HG02943 (cell line): ENCODE data around the gene ART1.

Experiments used
- ATAC-seq: cut with Tn5 transposase; IDR thresholded peaks from one replicate; pipeline ENCODE4 v1.9.1; 2021; ENCODE audit warnings: mild to moderate bottlenecking, low read depth, moderate library complexity; ENCODE audit not compliant: unreplicated experiment

ART1 gene

DNA sequence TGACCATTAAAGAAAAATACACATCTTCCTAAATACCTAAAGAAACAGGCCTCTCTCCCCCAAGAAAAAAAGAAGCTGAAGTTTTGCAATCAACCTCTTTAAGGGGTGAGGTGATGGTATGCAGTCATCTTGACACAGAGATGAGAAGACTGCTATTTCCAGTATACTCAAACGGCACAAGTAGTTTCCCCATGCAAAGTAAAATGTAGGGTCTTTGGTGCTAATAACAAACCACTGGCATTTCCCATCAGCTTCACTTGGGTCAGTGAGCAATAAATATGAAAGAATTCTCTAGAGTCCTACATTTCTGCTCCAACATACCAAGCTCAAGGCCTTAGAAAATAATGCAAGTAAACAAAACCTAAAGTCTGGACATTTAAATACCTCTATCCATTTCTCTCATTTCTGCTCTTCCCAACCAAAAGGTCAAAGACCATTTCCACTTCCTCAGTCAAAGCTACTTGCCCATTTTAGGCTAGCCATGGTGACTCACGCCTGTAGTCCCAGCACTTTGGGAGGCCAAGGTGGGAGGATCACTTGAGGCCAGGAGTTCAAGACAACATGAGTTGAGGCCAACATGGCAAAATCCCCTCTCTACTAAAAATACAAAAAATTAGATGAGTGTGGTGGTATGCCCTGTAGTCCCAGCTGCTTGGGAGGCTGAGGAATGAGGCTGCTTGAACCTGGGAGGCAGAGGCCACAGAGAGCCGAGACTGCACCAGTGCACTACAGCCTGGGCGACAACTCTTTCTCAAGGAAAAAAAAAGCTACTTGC lies 65.7 kb downstream of the ART1 start:
- no peak for ATAC-seq

DNA sequence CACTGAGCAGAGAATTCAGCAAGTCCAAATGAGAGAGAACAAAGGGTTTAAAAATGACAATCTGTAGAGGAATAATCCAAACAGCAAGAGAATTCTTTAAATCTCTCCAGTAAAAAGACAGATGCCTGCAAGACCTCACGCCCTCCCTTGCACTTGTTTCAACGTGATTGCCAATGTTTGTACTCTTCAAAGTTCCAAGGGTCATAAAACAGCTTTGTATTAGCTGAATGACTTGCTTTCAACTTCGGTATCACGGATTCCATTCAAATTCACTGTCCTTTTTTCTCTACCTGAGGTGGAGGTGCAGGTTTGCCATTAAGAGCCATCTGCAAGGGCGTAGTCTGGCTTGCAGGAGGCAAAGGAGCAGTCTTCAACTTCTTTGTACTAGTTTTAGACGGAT lies 67.3 kb downstream of the ART1 start:
- ATAC-seq: no peak
